Stimulated activated CD8-positive, alpha-beta memory T cell treated with anti-CD3 and anti-CD28 coated beads, Interleukin-7, amount 100 ng/mL, for 48 hours (primary cell): ENCODE measurements around the gene SKOR1.

Source experiments
- DNase-seq, 2 donors: peaks; one replicate each; pipeline ENCODE4 v3.0.0-alpha.2; 2020; ENCODE audit warnings: low read depth in 1 of 2; ENCODE audit errors: extremely low read depth in 1 of 2

The SKOR1 gene

GRCh38 chr15:67815036-67815592, 10.2 kb upstream of the SKOR1 start:
- DNase-seq = no peak

- DNase-seq = no peak
Measured at GRCh38 chr15:67816668-67817067, 8.6 kb upstream of the SKOR1 start.

GRCh38 chr15:67818464-67818863, 6.8 kb upstream of the SKOR1 start:
- DNase-seq = no peak

- DNase-seq = no peak
Measured at GRCh38 chr15:67819636-67820035, 5.7 kb upstream of the SKOR1 start.

- DNase-seq = no peak
Measured at GRCh38 chr15:67820122-67820991, 5.0 kb upstream of the SKOR1 start.

- no peak for DNase-seq
Measured at GRCh38 chr15:67820992-67821783, 4.1 kb upstream of the SKOR1 start.

- no peak for DNase-seq
Measured at GRCh38 chr15:67821784-67822440, 3.4 kb upstream of the SKOR1 start.

GRCh38 chr15:67822537-67823313, 2.6 kb upstream of the SKOR1 start:
- no peak for DNase-seq

- no peak for DNase-seq
Measured at GRCh38 chr15:67823314-67824196, 1.8 kb upstream of the SKOR1 start.

GRCh38 chr15:67824197-67824968, 926 bp upstream of the SKOR1 start:
- DNase-seq = no peak

- no peak for DNase-seq
Measured at GRCh38 chr15:67825881-67826716, 790 bp downstream of the SKOR1 start.

- DNase-seq = no peak
Measured at GRCh38 chr15:67826717-67827561, 1.6 kb downstream of the SKOR1 start.

- DNase-seq = no peak
Measured at GRCh38 chr15:67827562-67828277, 2.4 kb downstream of the SKOR1 start.

- no peak for DNase-seq
Measured at GRCh38 chr15:67828278-67828968, 3.1 kb downstream of the SKOR1 start.

GRCh38 chr15:67828969-67829646, 3.8 kb downstream of the SKOR1 start:
- no peak for DNase-seq
